ENCODE results near the gene HMOX1. TPM values are rescaled to one million over a fixed set of nuclear protein-coding genes. Genes with fewer than 3 reads are reported as not detected.

HMOX1 gene
- total and polyA plus RNA-seq, 4 donors, result 9.6 to 53.6 (median 31.8) TPM

DNA sequence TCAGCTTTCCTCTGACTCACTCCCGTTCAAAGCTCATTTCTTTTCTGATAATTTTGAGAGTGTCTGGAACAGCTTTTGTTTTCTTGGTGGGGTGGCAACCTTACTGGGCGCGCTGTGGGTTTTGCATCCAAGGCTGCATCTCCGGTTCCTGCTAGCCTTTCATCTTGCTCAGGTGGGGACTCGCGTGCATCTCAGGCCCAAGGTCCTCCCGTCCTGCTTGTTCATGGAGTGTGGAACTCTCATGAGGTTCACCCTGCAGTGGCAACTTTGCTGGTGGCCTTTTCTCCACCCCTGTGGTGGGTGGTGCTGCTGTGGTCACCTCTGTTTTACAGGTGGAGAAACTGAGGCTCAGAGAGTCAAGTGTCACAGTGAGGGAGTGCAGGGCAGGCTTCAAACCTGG lies 44.6 kb downstream of the HMOX1 start:
- Histone ChIP-seq H3K27me3 (ENCODE audit: control insufficient read depth in 1 of 2, insufficient read depth in 2 of 2, low read length in 1 of 2) (no peaks in the 10 kb centered on the region), H3K4me3 (ENCODE audit: low read length in 2 of 2) (no peak overlapping the region), H3K27ac (ENCODE audit: low read depth in 1 of 2, low read length in 2 of 2) (no peak overlapping the region), H3K9me3 (ENCODE audit: control insufficient read depth, low read length) (no peaks in the 10 kb centered on the region), H3K36me3 (ENCODE audit: control insufficient read depth in 1 of 2, insufficient read depth in 2 of 2, low read length in 1 of 2) (peaks cover 0 to 6% of the 10 kb centered on the region in 2 donors), H3K4me1 (ENCODE audit: control insufficient read depth in 1 of 2, insufficient read depth in 2 of 2, low read length in 2 of 2) (no peaks in the 10 kb centered on the region)
- intact Hi-C loops (cut with DNase I), result no loop called here
- WGBS, 2 donors, result 87 to 89% methylated on average over 7 of the region's 7 CpGs
- DNase-seq (no peak), ATAC-seq (ENCODE audit: low FRiP score) (no peak)

DNA sequence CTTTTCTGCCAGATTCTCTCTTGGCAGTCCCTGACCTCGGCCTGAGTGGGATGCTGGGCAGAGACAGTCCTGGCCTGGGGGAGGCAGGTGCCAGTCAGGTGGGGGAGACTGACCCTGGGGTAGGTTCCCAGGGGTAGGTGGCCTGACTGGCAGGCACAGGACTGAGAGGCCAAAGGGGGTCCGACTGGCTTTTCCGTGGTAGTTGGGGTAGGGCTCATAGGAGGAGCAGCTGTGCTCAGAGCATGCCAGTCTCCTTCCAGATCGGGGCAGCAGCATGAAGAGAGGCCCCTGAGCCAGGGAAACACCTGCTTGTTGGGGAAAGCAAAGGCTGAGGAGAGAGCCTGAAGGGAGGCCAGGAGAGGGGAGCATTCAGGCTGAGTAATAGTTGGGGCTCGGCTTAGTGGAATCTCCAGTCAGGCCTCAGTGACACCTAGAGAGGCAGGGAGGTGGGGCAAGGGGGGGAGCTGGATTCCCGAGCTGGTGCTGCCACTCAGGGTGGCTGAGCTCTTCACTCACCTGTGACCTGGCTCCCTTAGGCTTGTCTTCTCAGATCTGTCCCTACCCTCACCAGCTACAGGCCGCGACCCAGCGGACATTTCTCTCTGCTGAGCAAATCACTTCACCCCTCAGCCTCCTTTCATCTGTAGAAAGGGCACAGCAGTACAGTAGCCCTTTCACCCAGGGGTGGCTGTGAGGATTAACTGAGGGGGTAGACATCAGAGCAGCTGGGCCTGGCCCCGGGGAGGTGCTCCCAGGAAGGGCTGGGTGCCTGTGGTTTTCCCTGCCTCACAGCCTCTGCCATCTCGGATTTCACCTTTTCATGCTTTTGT lies 45.3 kb downstream of the HMOX1 start:
- Histone ChIP-seq H3K27ac (ENCODE audit: low read depth in 1 of 2, low read length in 2 of 2) (no peak overlapping the region), H3K4me3 (ENCODE audit: low read length in 2 of 2) (no peak overlapping the region), H3K27me3 (ENCODE audit: control insufficient read depth in 1 of 2, insufficient read depth in 2 of 2, low read length in 1 of 2) (no peaks in the 10 kb centered on the region), H3K9me3 (ENCODE audit: control insufficient read depth, low read length) (no peaks in the 10 kb centered on the region), H3K4me1 (ENCODE audit: control insufficient read depth in 1 of 2, insufficient read depth in 2 of 2, low read length in 2 of 2) (no peaks in the 10 kb centered on the region), H3K36me3 (ENCODE audit: control insufficient read depth in 1 of 2, insufficient read depth in 2 of 2, low read length in 1 of 2) (peaks cover 0 to 6% of the 10 kb centered on the region in 2 donors)
- 84 to 85% methylated on average over 10 to 11 of the region's 11 CpGs for WGBS, 2 donors
- DNase-seq (no peak), ATAC-seq (ENCODE audit: low FRiP score) (no peak)
- intact Hi-C loops (cut with DNase I), result no loop called here

DNA sequence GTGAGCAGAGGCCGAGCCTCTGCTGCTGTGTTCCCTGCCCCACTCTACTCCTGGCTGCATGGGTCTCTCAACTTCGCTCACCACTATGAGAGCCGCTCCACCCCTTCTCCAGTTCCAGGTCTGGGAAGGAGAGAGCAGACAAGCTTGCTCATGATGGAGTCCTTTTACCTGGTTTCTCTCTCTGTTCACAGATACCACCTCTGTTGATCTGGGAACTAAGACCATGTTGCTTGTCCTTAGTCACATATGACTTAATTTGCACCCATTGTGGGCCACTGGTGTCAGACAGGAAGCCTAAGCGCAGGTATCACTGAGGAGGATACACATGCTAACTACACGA lies 45.9 kb downstream of the HMOX1 start:
- 88 to 95% methylated on average over 5 of the region's 5 CpGs for WGBS, 2 donors
- intact Hi-C loops (cut with DNase I), result no loop called here
- H3K36me3 ChIP-seq (ENCODE audit: control insufficient read depth in 1 of 2, insufficient read depth in 2 of 2, low read length in 1 of 2), result peaks cover 0 to 6% of the 10 kb centered on the region in 2 donors

DNA sequence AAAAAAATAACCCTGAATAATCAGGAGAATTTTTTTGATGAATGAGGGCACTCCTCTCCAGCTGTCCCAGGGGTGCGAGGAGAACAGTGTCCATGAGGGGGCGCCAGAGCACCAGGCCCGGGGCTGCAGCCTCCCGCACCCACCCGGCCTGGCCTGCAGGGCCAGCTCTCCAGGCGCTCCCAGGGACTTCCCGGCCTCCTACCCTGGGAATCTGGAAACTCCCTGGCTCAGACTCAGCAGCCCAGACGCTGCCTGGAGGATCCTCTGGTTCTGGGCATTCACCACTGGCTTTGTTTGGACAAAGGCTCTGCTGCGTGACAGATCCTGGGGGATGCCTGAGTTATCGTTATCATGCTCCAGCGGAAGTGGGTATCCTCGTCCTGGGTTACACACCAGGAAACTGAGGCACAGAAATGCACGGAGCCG lies 50.0 kb downstream of the HMOX1 start:
- no peak overlapping the region for H3K27ac ChIP-seq (ENCODE audit: low read depth in 1 of 2, low read length in 2 of 2)
- intact Hi-C loops (cut with DNase I), result loop anchor here (1.0 to 10.0 kb wide), 4 partner anchors 152 to 694 kb away; no protein-coding TSS in a partner anchor
- ATAC-seq (ENCODE audit: low FRiP score), result peak; percentile 95
- WGBS, 2 donors, result 3 to 4% methylated on average over 14 of the region's 14 CpGs
- H3K9me3 ChIP-seq (ENCODE audit: control insufficient read depth, low read length), result peaks cover 1% of the 10 kb centered on the region
- no peak overlapping the region for H3K4me3 ChIP-seq (ENCODE audit: low read length in 2 of 2)
- no peaks in the 10 kb centered on the region for H3K36me3 ChIP-seq (ENCODE audit: control insufficient read depth in 1 of 2, insufficient read depth in 2 of 2, low read length in 1 of 2)
- no peaks in the 10 kb centered on the region for H3K4me1 ChIP-seq (ENCODE audit: control insufficient read depth in 1 of 2, insufficient read depth in 2 of 2, low read length in 2 of 2)
- peak; percentile 94 to 97 for DNase-seq
- H3K27me3 ChIP-seq (ENCODE audit: control insufficient read depth in 1 of 2, insufficient read depth in 2 of 2, low read length in 1 of 2), result no peaks in the 10 kb centered on the region

More for the DNA sequence above, 45.9 kb downstream of the HMOX1 start:
- Histone ChIP-seq H3K27me3 (ENCODE audit: control insufficient read depth in 1 of 2, insufficient read depth in 2 of 2, low read length in 1 of 2) (no peaks in the 10 kb centered on the region), H3K4me1 (ENCODE audit: control insufficient read depth in 1 of 2, insufficient read depth in 2 of 2, low read length in 2 of 2) (no peaks in the 10 kb centered on the region), H3K9me3 (ENCODE audit: control insufficient read depth, low read length) (no peaks in the 10 kb centered on the region), H3K4me3 (ENCODE audit: low read length in 2 of 2) (no peak overlapping the region), H3K27ac (ENCODE audit: low read depth in 1 of 2, low read length in 2 of 2) (no peak overlapping the region)
- no peak for DNase-seq
- no peak for ATAC-seq (ENCODE audit: low FRiP score)

DNA sequence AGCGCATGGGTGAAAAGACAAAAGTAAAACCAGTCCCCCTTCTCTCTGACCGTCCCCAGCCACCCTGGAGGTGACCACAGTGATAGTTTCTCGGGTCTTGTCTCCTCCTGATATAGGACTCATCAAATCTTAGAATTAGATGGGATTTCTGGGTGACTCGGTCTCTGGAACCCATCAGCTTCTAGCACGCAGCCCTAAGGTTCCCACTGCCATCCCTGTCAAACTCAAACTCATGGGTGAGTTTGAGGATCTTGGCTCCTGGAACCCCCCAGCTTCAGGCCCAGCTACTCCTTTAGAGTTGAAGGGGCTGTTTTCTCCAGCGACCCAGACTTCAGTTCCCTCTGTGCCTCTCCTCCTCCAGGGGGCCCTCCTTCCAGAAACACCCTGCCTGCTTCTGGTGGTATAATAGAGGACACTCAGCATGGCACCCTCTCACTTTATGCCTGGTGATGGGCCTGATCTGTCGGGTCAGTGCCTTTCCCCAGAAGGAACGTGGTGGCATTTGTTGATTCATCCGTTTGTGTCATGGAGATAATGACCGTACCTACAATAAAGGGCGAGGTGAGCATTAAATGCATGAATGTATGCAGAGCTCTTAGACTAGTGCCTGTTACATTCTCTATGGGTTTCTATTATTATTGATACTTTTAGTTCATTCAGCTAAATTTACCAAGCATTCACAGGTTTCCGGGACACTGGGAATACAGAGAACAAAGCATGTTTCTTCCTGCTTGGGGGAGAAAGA lies 50.8 kb downstream of the HMOX1 start:
- DNase-seq, result no peak
- H3K4me1 ChIP-seq (ENCODE audit: control insufficient read depth in 1 of 2, insufficient read depth in 2 of 2, low read length in 2 of 2), result no peaks in the 10 kb centered on the region
- intact Hi-C loops (cut with DNase I), result loop anchor here (1.0 to 10.0 kb wide), 4 partner anchors 151 to 693 kb away; no protein-coding TSS in a partner anchor
- no peak overlapping the region for H3K27ac ChIP-seq (ENCODE audit: low read depth in 1 of 2, low read length in 2 of 2)
- ATAC-seq (ENCODE audit: low FRiP score), result no peak
- H3K27me3 ChIP-seq (ENCODE audit: control insufficient read depth in 1 of 2, insufficient read depth in 2 of 2, low read length in 1 of 2), result no peaks in the 10 kb centered on the region
- 86 to 91% methylated on average over 12 of the region's 12 CpGs for WGBS, 2 donors
- H3K36me3 ChIP-seq (ENCODE audit: control insufficient read depth in 1 of 2, insufficient read depth in 2 of 2, low read length in 1 of 2), result no peaks in the 10 kb centered on the region
- no peak overlapping the region for H3K4me3 ChIP-seq (ENCODE audit: low read length in 2 of 2)
- H3K9me3 ChIP-seq (ENCODE audit: control insufficient read depth, low read length), result peaks cover 1% of the 10 kb centered on the region

DNA sequence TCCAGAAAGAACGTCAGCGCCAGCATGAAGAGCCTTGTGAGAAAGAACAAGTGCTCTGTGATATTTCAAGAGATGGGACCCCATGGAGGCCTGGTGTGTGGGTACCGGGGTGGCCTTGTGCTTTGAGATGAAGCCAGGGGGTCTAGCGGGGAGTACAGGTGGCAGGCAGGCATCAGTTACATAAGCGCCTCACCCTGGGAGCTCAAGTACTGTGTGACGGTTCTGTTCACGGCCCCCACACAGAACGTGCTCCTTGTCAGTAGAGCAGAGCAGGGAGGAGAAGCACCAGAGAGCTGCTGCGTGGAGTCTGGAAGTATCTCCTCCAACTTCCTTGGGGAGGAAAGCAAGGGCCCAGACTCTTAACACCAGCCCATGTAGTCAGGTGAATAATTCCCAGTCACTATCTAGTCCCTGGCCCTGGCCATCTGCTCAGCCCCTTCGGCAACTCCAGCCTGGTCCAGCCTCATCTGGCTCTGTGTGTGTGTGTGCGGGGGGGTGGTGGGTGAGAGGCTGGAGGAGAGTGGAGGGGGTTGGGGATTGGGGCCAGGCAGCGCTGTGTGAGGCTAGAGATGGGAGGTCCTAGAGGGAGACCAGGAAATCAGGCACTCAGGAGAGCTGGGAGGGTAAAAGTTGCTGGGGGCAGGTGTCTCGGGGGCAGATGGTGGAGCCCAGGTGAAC lies 51.5 kb downstream of the HMOX1 start:
- H3K4me3 ChIP-seq (ENCODE audit: low read length in 2 of 2), result no peak overlapping the region
- intact Hi-C loops (cut with DNase I), result loop anchor here (10.0 kb wide), 1 partner anchor 692 kb away; no protein-coding TSS in a partner anchor
- no peaks in the 10 kb centered on the region for H3K36me3 ChIP-seq (ENCODE audit: control insufficient read depth in 1 of 2, insufficient read depth in 2 of 2, low read length in 1 of 2)
- ATAC-seq (ENCODE audit: low FRiP score) (no peak), DNase-seq (no peak)
- no peak overlapping the region for H3K27ac ChIP-seq (ENCODE audit: low read depth in 1 of 2, low read length in 2 of 2)
- H3K4me1 ChIP-seq (ENCODE audit: control insufficient read depth in 1 of 2, insufficient read depth in 2 of 2, low read length in 2 of 2), result no peaks in the 10 kb centered on the region
- WGBS, 2 donors, result 93 to 97% methylated on average over 13 of the region's 13 CpGs
- peaks cover 1% of the 10 kb centered on the region for H3K9me3 ChIP-seq (ENCODE audit: control insufficient read depth, low read length)
- H3K27me3 ChIP-seq (ENCODE audit: control insufficient read depth in 1 of 2, insufficient read depth in 2 of 2, low read length in 1 of 2), result no peaks in the 10 kb centered on the region

DNA sequence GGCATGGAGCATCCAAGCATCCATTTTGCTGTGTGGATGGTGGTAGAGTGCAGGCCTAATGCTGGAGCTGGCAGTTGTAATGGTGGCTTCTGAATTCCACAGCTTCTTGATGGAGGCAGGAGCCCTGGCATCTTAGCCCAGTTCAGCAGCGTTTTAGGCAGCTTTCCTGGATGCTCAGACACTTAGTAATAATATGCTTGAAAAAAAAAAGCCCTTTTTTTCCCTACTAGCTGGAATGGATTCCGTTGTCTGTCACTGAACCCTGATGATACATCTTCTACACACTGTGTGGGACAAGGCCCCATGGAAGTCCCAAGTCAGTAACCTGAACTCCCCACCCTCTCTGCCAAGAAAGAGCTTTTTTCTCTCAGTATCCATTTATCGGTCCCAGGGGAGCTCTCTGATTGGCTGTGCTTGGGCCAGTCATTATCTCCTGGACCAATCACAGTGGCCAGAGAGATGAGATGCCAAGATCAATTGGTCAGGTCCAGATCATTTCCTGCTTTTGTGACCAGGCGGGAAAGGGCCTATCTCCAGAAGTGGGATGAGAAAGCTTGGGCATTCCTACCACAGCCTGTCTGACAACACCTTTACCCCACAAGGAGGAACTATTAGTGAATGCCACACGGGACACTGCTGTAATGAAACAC lies 53.3 kb downstream of the HMOX1 start:
- Histone ChIP-seq H3K27ac (ENCODE audit: low read depth in 1 of 2, low read length in 2 of 2) (no peak overlapping the region), H3K4me3 (ENCODE audit: low read length in 2 of 2) (no peak overlapping the region), H3K36me3 (ENCODE audit: control insufficient read depth in 1 of 2, insufficient read depth in 2 of 2, low read length in 1 of 2) (no peaks in the 10 kb centered on the region), H3K9me3 (ENCODE audit: control insufficient read depth, low read length) (peaks cover 1% of the 10 kb centered on the region), H3K4me1 (ENCODE audit: control insufficient read depth in 1 of 2, insufficient read depth in 2 of 2, low read length in 2 of 2) (no peaks in the 10 kb centered on the region), H3K27me3 (ENCODE audit: control insufficient read depth in 1 of 2, insufficient read depth in 2 of 2, low read length in 1 of 2) (no peaks in the 10 kb centered on the region)
- ATAC-seq (ENCODE audit: low FRiP score), result no peak
- no peak for DNase-seq
- 82 to 88% methylated on average over 5 of the region's 5 CpGs for WGBS, 2 donors
- intact Hi-C loops (cut with DNase I), result loop anchor here (10.0 kb wide), 1 partner anchor 691 kb away; no protein-coding TSS in a partner anchor

DNA sequence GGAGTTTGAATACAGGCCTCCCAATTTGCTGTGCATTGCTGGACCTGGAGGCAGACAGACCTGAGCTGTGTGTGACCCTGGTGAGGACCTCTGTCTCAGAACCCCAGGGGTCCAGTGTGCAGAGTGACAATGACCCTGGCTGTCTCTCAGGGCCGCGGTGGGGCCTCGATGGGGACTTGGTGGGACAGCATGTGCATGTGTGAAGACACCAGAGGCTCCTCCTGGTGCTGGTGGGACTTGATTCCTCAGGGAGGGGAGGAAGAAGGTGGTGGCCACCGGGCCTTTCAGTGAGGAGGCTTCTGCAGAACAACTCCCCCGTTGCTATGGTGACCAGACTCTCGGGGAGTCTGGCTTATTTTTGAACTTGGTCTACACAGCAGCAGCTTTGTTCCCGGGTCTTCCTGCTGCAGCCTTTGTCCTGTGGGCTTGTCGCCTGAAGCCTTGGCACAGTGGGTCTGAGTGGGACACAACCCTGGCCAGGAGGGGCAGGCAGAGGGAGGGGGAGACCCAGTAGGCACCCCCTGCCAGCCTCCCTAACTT lies 54.4 kb downstream of the HMOX1 start:
- Histone ChIP-seq H3K4me3 (ENCODE audit: low read length in 2 of 2) (no peak overlapping the region), H3K4me1 (ENCODE audit: control insufficient read depth in 1 of 2, insufficient read depth in 2 of 2, low read length in 2 of 2) (no peaks in the 10 kb centered on the region), H3K27ac (ENCODE audit: low read depth in 1 of 2, low read length in 2 of 2) (no peak overlapping the region), H3K9me3 (ENCODE audit: control insufficient read depth, low read length) (peaks cover 1% of the 10 kb centered on the region), H3K36me3 (ENCODE audit: control insufficient read depth in 1 of 2, insufficient read depth in 2 of 2, low read length in 1 of 2) (no peaks in the 10 kb centered on the region), H3K27me3 (ENCODE audit: control insufficient read depth in 1 of 2, insufficient read depth in 2 of 2, low read length in 1 of 2) (no peaks in the 10 kb centered on the region)
- ATAC-seq (ENCODE audit: low FRiP score) (no peak), DNase-seq (no peak)
- WGBS, 2 donors, result 85 to 87% methylated on average over 8 of the region's 8 CpGs
- intact Hi-C loops (cut with DNase I), result loop anchor here (10.0 kb wide), 1 partner anchor 690 kb away; no protein-coding TSS in a partner anchor

Measured in aorta (tissue), 5 donors.